Measurements from ENCODE around the gene LRRN3.
"Not testable (repeated sequence)": the region's sequence is repeated elsewhere in the genome, so short reads cannot be mapped to it uniquely, and the experiment has no call there.

Gene LRRN3

GRCh38 chr7:111090846-111091245, at the start of gene LRRN3:
TSS of gene LRRN3 (plus strand) at chr7:111091127. CDS start at chr7:111122773, 31,646 bp downstream.
- no peak for DNase-seq

- no peak for DNase-seq
These were observed 49.4 kb upstream of the LRRN3 start for GRCh38 chr7:111041577-111041976.

GRCh38 chr7:111042842-111043241, 48.1 kb upstream of the LRRN3 start:
- no peak for DNase-seq

- no peak for DNase-seq
These were observed 47.4 kb upstream of the LRRN3 start for GRCh38 chr7:111043561-111043960.

GRCh38 chr7:111045449-111045848, 45.5 kb upstream of the LRRN3 start:
- no peak for DNase-seq

GRCh38 chr7:111047595-111047994, 43.3 kb upstream of the LRRN3 start:
- DNase-seq, result no peak

GRCh38 chr7:111049971-111050680, 40.8 kb upstream of the LRRN3 start:
- DNase-seq, result no peak

GRCh38 chr7:111050875-111051416, 40.0 kb upstream of the LRRN3 start:
- DNase-seq, result no peak

GRCh38 chr7:111051832-111052231, 39.1 kb upstream of the LRRN3 start:
- DNase-seq, result no peak

GRCh38 chr7:111053035-111053434, 37.9 kb upstream of the LRRN3 start:
- DNase-seq, result no peak

- no peak for DNase-seq
These were observed 34.6 kb upstream of the LRRN3 start for GRCh38 chr7:111056371-111056770.

- no peak for DNase-seq
These were observed 33.9 kb upstream of the LRRN3 start for GRCh38 chr7:111057066-111057465.

- DNase-seq, result no peak
These were observed 31.1 kb upstream of the LRRN3 start for GRCh38 chr7:111059833-111060232.

GRCh38 chr7:111063166-111063565, 27.8 kb upstream of the LRRN3 start:
- DNase-seq, result no peak

- no peak for DNase-seq
These were observed 23.7 kb upstream of the LRRN3 start for GRCh38 chr7:111067251-111067650.

GRCh38 chr7:111067682-111068081, 23.2 kb upstream of the LRRN3 start:
- DNase-seq, result no peak

- DNase-seq, result no peak
These were observed 22.3 kb upstream of the LRRN3 start for GRCh38 chr7:111068618-111069017.

- no peak for DNase-seq
These were observed 19.4 kb upstream of the LRRN3 start for GRCh38 chr7:111071556-111071955.

- not testable (repeated sequence) for DNase-seq
These were observed 18.3 kb upstream of the LRRN3 start for GRCh38 chr7:111072658-111073057.

- no peak for DNase-seq
These were observed 16.7 kb upstream of the LRRN3 start for GRCh38 chr7:111074071-111074747.

- DNase-seq, result no peak
These were observed 16.2 kb upstream of the LRRN3 start for GRCh38 chr7:111074748-111075146.

- DNase-seq, result no peak
These were observed 15.4 kb upstream of the LRRN3 start for GRCh38 chr7:111075498-111075897.

GRCh38 chr7:111076205-111076604, 14.7 kb upstream of the LRRN3 start:
- DNase-seq, result no peak

GRCh38 chr7:111077001-111077400, 13.9 kb upstream of the LRRN3 start:
- DNase-seq, result no peak
